Stimulated activated effector memory CD8-positive, alpha-beta T cell treated with anti-CD3 and anti-CD28 coated beads, Interleukin-12 subunit alpha, Interleukin-12 subunit beta, amount 100 ng/mL, for 72 hours (primary cell): ENCODE measurements around the gene UBE2E2.

ENCODE experiments used
- ATAC-seq: fragments of 150-1000 bp; cut with Tn5 transposase; 2 replicates; pipeline ENCODE4 v1.10.0; 2021
- DNase-seq, 2 donors: peaks; one replicate each; pipeline ENCODE4 v3.0.0; 2021 to 2022; ENCODE audit warnings: low spot score in 2 of 2
- H3K27ac Mint-ChIP-seq: one replicate; pipeline ENCODE4 v1.8.0; 2022; ENCODE audit warnings: mild to moderate bottlenecking, mixed read lengths
- H3K36me3 Mint-ChIP-seq: one replicate; pipeline ENCODE4 v1.8.0; 2022; ENCODE audit warnings: mild to moderate bottlenecking, mixed read lengths
- H3K4me1 Mint-ChIP-seq: one replicate; pipeline ENCODE4 v1.8.0; 2022; ENCODE audit warnings: mixed read lengths
- H3K4me3 Mint-ChIP-seq: one replicate; pipeline ENCODE4 v1.8.0; 2022; ENCODE audit warnings: mild to moderate bottlenecking, mixed read lengths
- H3K9me3 Mint-ChIP-seq: one replicate; pipeline ENCODE4 v1.8.0; 2022; ENCODE audit warnings: mixed read lengths

The UBE2E2 gene

DNA sequence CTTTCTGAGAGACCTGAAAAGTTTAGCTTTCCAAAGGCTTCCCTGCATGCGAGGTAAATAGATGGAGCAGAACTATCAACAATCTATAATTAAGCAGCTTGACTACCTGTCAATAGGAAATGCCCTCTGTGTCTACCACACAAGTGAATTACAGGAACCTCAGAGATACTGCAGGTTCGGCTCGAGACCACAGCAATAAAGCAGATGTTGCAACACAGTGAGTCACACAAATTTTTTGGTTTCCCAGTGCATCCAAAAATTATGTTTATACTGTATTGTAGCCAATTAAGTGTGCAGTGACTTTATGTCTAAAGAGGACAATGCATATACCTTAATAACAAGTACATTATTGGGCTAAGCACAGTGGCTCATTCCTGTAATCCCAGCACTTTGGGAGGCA, 252.0 kb downstream of the UBE2E2 start:
- H3K27ac Mint-ChIP-seq, result no peak overlapping the region
- H3K4me1 Mint-ChIP-seq, result no peaks in the 10 kb centered on the region
- no peak for ATAC-seq
- H3K4me3 Mint-ChIP-seq, result no peak overlapping the region
- no peaks in the 10 kb centered on the region for H3K36me3 Mint-ChIP-seq
- DNase-seq, result no peak
- H3K9me3 Mint-ChIP-seq, result peaks cover 3% of the 10 kb centered on the region

GRCh38 chr3:23455775-23456174, 252.6 kb downstream of the UBE2E2 start:
- Mint-ChIP-seq H3K36me3 (no peaks in the 10 kb centered on the region), H3K9me3 (peaks cover 3% of the 10 kb centered on the region), H3K4me1 (no peaks in the 10 kb centered on the region), H3K4me3 (no peak overlapping the region), H3K27ac (no peak overlapping the region)
- DNase-seq, result no peak
- no peak for ATAC-seq

DNA sequence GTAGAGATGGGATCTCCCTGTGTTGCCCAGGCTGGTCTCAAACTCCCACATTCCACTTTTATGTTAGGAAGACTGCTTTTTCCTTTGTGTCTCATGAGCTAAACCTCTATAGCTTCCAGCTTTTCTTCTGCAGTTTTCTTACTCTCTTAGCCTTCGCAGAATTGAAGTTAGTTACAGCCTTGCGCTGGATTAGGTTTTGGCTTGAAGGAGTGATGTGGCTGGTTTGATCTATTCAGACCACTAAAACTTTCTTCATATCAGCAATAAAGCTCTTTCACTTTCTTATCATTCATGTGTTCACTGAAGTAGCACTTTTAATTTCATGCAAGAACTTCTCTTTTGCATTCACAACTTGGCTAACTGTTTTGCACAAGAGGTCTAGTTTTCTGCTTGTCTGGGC, 254.6 kb downstream of the UBE2E2 start:
- Mint-ChIP-seq H3K4me1 (no peaks in the 10 kb centered on the region), H3K36me3 (no peaks in the 10 kb centered on the region), H3K9me3 (peaks cover 3% of the 10 kb centered on the region), H3K4me3 (no peak overlapping the region), H3K27ac (no peak overlapping the region)
- ATAC-seq, result no peak
- DNase-seq, result no peak

- Mint-ChIP-seq H3K4me3 (no peak overlapping the region), H3K4me1 (no peaks in the 10 kb centered on the region), H3K27ac (no peak overlapping the region), H3K36me3 (no peaks in the 10 kb centered on the region), H3K9me3 (peaks cover 3% of the 10 kb centered on the region)
- no peak for DNase-seq
- no peak for ATAC-seq
Observed at GRCh38 chr3:23459465-23459864, 256.3 kb downstream of the UBE2E2 start.

DNA sequence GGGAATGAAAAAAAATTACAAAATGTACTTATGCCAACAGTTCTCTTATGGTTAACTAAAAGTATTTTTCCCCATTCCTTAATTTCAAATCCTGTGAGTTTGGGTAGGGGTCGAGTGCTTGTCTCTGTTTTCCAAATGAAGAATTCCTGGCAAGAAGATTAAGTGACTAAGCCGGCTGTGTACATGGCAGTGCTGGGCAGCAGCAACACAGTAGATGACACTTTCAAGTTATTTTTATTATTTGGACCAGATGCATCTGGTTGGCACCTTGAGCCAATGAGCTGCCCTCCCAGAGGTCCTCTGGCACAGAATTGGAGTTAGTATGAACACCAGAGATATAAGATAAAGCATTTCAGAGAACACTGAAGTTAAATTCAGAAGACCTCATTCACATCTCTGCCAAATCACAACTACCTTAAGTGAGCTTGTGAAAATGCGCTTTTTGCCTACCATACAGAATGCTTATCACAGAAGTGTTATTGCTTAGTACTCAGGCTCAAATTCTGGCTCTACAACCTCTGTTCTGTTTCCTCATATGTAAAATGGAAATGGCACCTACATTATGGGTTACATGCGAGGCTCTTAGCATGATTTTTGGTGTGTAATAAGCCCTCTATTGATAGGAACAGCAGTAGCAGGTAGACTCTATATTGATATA, 256.9 kb downstream of the UBE2E2 start:
- Mint-ChIP-seq H3K4me1 (no peaks in the 10 kb centered on the region), H3K27ac (no peak overlapping the region), H3K9me3 (peaks cover 3% of the 10 kb centered on the region), H3K36me3 (no peaks in the 10 kb centered on the region), H3K4me3 (no peak overlapping the region)
- ATAC-seq, result no peak
- no peak for DNase-seq

DNA sequence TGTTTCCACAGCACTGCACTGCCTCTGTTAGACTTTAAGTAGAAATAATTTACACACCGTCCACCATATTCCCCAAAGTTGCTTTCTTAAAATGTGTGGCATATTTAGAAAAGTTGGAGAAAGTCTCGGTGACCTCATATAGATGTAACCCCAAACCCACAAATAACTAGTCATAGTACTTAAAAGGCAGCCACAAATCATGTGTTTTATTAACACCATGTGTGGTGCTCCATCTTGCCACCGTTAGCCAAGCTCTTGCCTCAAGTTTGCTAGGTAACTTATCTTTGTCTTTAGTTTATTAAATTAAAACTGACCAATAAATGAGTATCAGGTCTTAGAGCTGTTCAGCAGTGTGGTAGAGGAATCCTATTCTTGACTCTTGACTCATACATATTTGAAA, 257.9 kb downstream of the UBE2E2 start:
- DNase-seq (no peak), ATAC-seq (no peak)
- no peak overlapping the region for H3K27ac Mint-ChIP-seq
- H3K4me3 Mint-ChIP-seq, result no peak overlapping the region
- H3K4me1 Mint-ChIP-seq, result no peaks in the 10 kb centered on the region
- H3K36me3 Mint-ChIP-seq, result no peaks in the 10 kb centered on the region
- peaks cover 3% of the 10 kb centered on the region for H3K9me3 Mint-ChIP-seq

DNA sequence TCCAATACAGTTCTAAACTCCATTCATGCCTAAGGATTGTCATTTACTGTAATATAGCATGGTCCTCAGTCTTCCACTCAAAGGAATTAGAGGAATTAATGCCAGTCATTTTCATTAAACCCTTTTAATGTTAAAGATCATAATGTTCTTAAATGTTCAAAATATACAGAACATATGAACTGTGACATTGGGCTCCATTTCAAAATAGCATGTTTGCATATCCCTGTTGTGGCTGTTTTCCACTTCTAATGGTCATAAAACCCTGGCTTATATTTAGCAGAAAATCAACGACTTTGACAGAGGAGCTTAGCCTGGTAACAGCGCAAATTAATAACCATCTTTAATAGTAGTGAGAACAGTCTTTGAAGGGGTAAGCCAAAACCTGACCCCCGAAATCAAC, 260.7 kb downstream of the UBE2E2 start:
- Mint-ChIP-seq H3K4me3 (no peak overlapping the region), H3K36me3 (no peaks in the 10 kb centered on the region), H3K9me3 (peaks cover 4% of the 10 kb centered on the region), H3K4me1 (no peaks in the 10 kb centered on the region), H3K27ac (no peak overlapping the region)
- DNase-seq (no peak), ATAC-seq (no peak)

DNA sequence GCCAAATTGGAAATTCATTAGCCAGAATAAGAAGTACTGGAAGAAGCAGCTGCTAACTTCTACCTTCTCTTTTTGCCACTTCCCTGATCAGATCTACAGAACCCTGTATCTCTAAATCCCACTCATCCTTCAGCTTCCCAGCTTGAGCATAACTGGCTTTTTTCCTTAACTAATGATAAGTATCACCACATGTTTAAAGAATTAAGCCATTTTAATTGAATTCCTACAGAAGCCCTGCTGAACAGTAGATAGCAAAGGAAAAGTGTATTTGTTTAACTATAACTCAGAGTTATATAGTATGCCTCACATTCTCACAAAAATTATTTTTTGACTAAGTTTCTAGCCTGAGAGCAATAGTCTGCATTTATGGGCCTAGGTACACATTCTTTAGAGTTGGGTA, 262.4 kb downstream of the UBE2E2 start:
- H3K27ac Mint-ChIP-seq, result no peak overlapping the region
- DNase-seq (no peak), ATAC-seq (no peak)
- H3K4me3 Mint-ChIP-seq, result no peak overlapping the region
- no peaks in the 10 kb centered on the region for H3K4me1 Mint-ChIP-seq
- peaks cover 4% of the 10 kb centered on the region for H3K9me3 Mint-ChIP-seq
- no peaks in the 10 kb centered on the region for H3K36me3 Mint-ChIP-seq

- Mint-ChIP-seq H3K27ac (no peak overlapping the region), H3K36me3 (no peaks in the 10 kb centered on the region)
Observed at GRCh38 chr3:23468203-23468602, 265.1 kb downstream of the UBE2E2 start.

DNA sequence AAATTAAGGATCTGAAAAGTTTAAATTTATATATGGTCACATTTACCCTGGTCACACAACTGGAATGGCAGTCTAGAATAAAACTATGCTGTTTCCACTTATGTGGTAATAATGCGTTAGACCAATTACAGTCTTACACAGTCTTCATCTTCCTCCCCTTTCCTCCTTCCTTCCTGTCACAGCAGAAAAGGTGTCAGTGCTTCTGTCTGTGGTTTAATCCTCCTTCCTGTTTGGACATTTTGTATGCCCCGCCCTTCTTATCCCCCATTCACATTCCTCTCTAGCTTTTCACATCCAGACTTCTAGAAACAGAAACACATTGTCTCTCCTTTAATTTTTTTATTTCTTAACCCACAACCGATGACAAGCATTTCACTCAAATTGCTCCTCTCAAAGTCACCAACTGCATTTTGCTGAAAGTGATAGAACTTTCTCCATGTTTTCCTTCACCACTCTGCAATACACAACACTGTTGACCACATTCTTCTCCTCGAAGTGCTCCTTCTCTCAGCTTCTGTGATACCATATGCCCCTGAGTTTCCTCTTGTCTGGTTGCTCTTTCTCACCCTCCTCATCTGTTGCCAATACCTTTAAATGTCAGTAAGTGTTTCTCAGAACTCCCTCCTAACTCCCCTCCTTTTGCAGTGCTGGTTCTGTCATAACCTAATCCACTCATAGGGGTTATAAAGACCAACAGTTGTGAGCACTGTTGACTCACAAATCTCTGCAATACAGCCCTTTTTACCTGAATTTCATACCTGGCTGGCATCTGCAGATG, 271.6 kb downstream of the UBE2E2 start:
- Mint-ChIP-seq H3K36me3 (no peaks in the 10 kb centered on the region), H3K4me1 (peaks cover 8% of the 10 kb centered on the region), H3K4me3 (no peak overlapping the region), H3K9me3 (peaks cover 12% of the 10 kb centered on the region), H3K27ac (no peak overlapping the region)
- no peak for DNase-seq
- no peak for ATAC-seq

More at GRCh38 chr3:23468203-23468602, 265.1 kb downstream of the UBE2E2 start:
- Mint-ChIP-seq H3K4me3 (no peak overlapping the region), H3K9me3 (peaks cover 4% of the 10 kb centered on the region), H3K4me1 (no peaks in the 10 kb centered on the region)
- ATAC-seq, result no peak
- no peak for DNase-seq

- Mint-ChIP-seq H3K4me1 (peaks cover 8% of the 10 kb centered on the region), H3K27ac (no peak overlapping the region), H3K9me3 (peaks cover 12% of the 10 kb centered on the region), H3K36me3 (no peaks in the 10 kb centered on the region), H3K4me3 (no peak overlapping the region)
- DNase-seq, result no peak
- ATAC-seq, result no peak
Observed at GRCh38 chr3:23475446-23475845, 272.3 kb downstream of the UBE2E2 start.

DNA sequence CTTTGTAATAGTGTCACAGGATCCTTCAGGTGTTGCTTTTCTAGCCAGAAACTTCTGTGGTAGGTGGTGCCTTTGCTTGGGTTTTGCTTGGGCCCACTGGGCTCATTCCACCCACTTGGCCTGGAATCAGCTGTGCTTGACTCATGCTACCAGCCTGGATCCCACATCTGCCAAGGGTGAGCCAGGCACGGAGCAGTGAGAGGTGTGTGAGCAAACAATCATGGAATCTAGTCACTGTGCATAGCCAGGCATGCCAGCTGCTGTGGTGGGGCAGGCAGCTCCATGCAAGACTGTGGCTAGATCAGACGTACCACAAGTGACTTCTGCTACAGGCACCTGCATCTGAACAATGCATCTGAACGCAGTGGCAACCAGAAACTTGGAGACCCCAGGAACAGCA, 275.9 kb downstream of the UBE2E2 start:
- Mint-ChIP-seq H3K4me3 (no peak overlapping the region), H3K27ac (no peak overlapping the region), H3K9me3 (peaks cover 12% of the 10 kb centered on the region), H3K4me1 (peaks cover 8% of the 10 kb centered on the region), H3K36me3 (no peaks in the 10 kb centered on the region)
- ATAC-seq (no peak), DNase-seq (no peak)

- no peaks in the 10 kb centered on the region for H3K36me3 Mint-ChIP-seq
- no peak overlapping the region for H3K27ac Mint-ChIP-seq
- ATAC-seq (no peak), DNase-seq (no peak)
- no peak overlapping the region for H3K4me3 Mint-ChIP-seq
- H3K4me1 Mint-ChIP-seq, result peaks cover 5% of the 10 kb centered on the region
- H3K9me3 Mint-ChIP-seq, result peaks cover 11% of the 10 kb centered on the region
Observed at GRCh38 chr3:23479615-23480328, 276.6 kb downstream of the UBE2E2 start.

- Mint-ChIP-seq H3K9me3 (peaks cover 7% of the 10 kb centered on the region), H3K4me3 (no peak overlapping the region)
- ATAC-seq, result no peak
Observed at GRCh38 chr3:23480329-23480714, 277.2 kb downstream of the UBE2E2 start.

DNA sequence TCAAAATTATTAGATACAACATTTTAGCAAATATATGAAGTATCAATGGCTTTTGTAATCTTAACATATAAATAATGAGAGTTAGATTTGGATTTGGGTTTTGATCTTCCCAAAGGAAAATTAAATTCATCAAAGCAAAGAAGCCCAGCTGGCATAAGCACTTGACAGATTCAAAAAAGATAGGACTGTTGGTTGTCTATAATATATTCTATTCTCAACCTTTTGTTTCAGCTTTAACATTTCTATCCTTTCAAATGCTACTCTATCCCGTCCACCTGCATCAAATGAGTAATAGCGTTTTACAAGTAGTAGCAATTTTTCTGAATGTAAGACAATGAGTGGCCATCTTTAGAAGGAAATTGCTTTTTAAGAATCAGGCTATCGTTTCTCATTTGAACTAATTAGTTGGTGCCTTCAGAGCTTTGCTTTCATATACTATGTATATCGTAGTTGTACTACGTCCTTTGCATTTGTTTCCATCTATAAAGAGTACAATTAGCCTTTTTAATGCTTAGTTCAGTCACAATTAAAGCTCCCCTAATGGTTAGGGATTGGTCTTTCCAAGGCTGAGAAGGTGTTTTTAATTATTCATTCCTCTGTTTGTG, 278.0 kb downstream of the UBE2E2 start:
- Mint-ChIP-seq H3K36me3 (no peaks in the 10 kb centered on the region), H3K4me1 (no peaks in the 10 kb centered on the region)

More at GRCh38 chr3:23480329-23480714, 277.2 kb downstream of the UBE2E2 start:
- no peak for DNase-seq
- H3K36me3 Mint-ChIP-seq, result no peaks in the 10 kb centered on the region
- H3K4me1 Mint-ChIP-seq, result no peaks in the 10 kb centered on the region
- no peak overlapping the region for H3K27ac Mint-ChIP-seq

More for the DNA sequence above, 278.0 kb downstream of the UBE2E2 start:
- H3K27ac Mint-ChIP-seq, result no peak overlapping the region
- DNase-seq (no peak), ATAC-seq (no peak)
- peaks cover 7% of the 10 kb centered on the region for H3K9me3 Mint-ChIP-seq
- H3K4me3 Mint-ChIP-seq, result no peak overlapping the region
